Sigmoid colon (tissue), 7 donors: ENCODE data around the gene CDC42SE2. TPM values are rescaled to one million over a fixed set of nuclear protein-coding genes. Genes with fewer than 3 reads are reported as not detected.
"Not testable (repeated sequence)": the region's sequence is repeated elsewhere in the genome, so short reads cannot be mapped to it uniquely, and the experiment has no call there.

Source experiments
- DNase-seq: peaks from one replicate; pipeline ENCODE4 v3.0.0-alpha.2; 2019
- H3K27ac ChIP-seq, 4 donors: fragments of 200-600 bp; sonication (generic); one replicate each; pipeline ENCODE4 v1.5.1; 2016 to 2019; ENCODE audit warnings: mild to moderate bottlenecking in 1 of 4
- H3K27me3 ChIP-seq, 3 donors: fragments of 200-600 bp; sonication (generic); one replicate each; pipeline ENCODE4 v1.5.1; 2019; ENCODE audit warnings: mild to moderate bottlenecking in 1 of 3
- H3K36me3 ChIP-seq, 4 donors: fragments of 200-600 bp; sonication (generic); one replicate each; pipeline ENCODE4 v1.5.1; 2016 to 2019
- H3K4me1 ChIP-seq, 4 donors: fragments of 200-600 bp; sonication (generic); one replicate each; pipeline ENCODE4 v1.5.1; 2017 to 2019
- H3K4me3 ChIP-seq, 4 donors: fragments of 200-600 bp; sonication (generic); one replicate each; pipeline ENCODE4 v1.5.1; 2017 to 2019; ENCODE audit warnings: mild to moderate bottlenecking in 2 of 4, moderate library complexity in 1 of 4
- H3K9me3 ChIP-seq, 4 donors: fragments of 200-600 bp in 3 of 4; sonication (generic) in 3 of 4; one replicate each; pipeline versions ENCODE4 v1.5.1 to v1.6.1; 2013 to 2019
- CTCF ChIP-seq, 4 experiments: fragments of 450-650 bp in 3 of 4; fragments of 200-600 bp in 1 of 4; IDR thresholded peaks; one replicate each; pipeline ENCODE4 v1.5.1; 2016 to 2019; ENCODE audit warnings: antibody characterized with exemption in 4 of 4, mild to moderate bottlenecking in 3 of 4, moderate library complexity in 2 of 4
- EP300 ChIP-seq, 4 donors: sonication (generic); formaldehyde crosslinking; IDR thresholded peaks; one replicate each; pipeline ENCODE4 v1.6.1; 2017; ENCODE audit warnings: antibody characterized with exemption in 4 of 4
- POLR2A ChIP-seq, 2 donors: fragments of 450-650 bp; IDR thresholded peaks; one replicate each; pipeline ENCODE4 v1.6.1; 2016; ENCODE audit warnings: antibody characterized with exemption in 2 of 2, mild to moderate bottlenecking in 2 of 2, moderate library complexity in 2 of 2
- POLR2AphosphoS5 ChIP-seq, 4 donors: sonication (generic); formaldehyde crosslinking; IDR thresholded peaks; one replicate each; pipeline ENCODE4 v1.6.1; 2017; ENCODE audit warnings: antibody characterized with exemption in 4 of 4
- whole genome bisulfite sequencing, 2 donors: extraction: QIAGEN DNeasy Blood & Tissue Kit; methylation state at CpG; one replicate each; pipeline ENCODE4 v1.1.7; 2013; 5-methylcytosine and 5-hydroxymethylcytosine counted together
- intact Hi-C: fragments of 100-400 bp; cut with DNase I; formaldehyde crosslinking; loops from one replicate; pipeline ENCODE4 v1.15.1; 2023
- polyA plus RNA-seq, 3 donors: library from polyadenylated mRNA; stranded (reverse); fragments of 200-250 nt; gene quantifications; one replicate each; pipeline ENCODE4 v1.2.3, GENCODE V29; 2013
- total RNA-seq, 4 donors: library from RNA; depleted of rRNA; stranded (reverse); fragments of >200 nt; gene quantifications; one replicate each; pipeline ENCODE4 v1.1.0, GENCODE V29; 2016
- donor health status: healthy with polysubstance abuse.
- donor health status: Bipolar disorder and iron deficiency.
- donor health status: healthy.

Gene CDC42SE2
- total and polyA plus RNA-seq, 7 donors = 24.1 to 109 (median 33.2) TPM

- H3K4me1 ChIP-seq = peaks cover 0 to 28% (median 8%) of the 10 kb centered on the region in 4 donors
- DNase-seq = no peak
- peaks cover 0 to 25% (median 0%) of the 10 kb centered on the region in 4 donors for H3K36me3 ChIP-seq
- 44 to 69% methylated on average over 4 of the region's 4 CpGs for WGBS, 2 donors
- H3K27me3 ChIP-seq = no peaks in the 10 kb centered on the region
- H3K27ac ChIP-seq = peak overlapping the region in 1 of 4 donors; percentile 22
- H3K4me3 ChIP-seq = no peak overlapping the region
- no peaks in the 10 kb centered on the region for H3K9me3 ChIP-seq
- TF ChIP-seq POLR2A (IDR thresholded peaks at IDR 0.05) (no peak), POLR2AphosphoS5 (IDR thresholded peaks at IDR 0.05) (peak in 2 of 4 donors; percentile 31 to 32)
- intact Hi-C loops = no loop called here
Measured at GRCh38 chr5:131394128-131394527, 130.3 kb downstream of the CDC42SE2 start.

GRCh38 chr5:131396015-131396414, 132.2 kb downstream of the CDC42SE2 start:
- intact Hi-C loops = no loop called here
- WGBS, 2 donors = 83 to 89% methylated on average over 3 of the region's 3 CpGs
- Histone ChIP-seq H3K27me3 (no peaks in the 10 kb centered on the region), H3K36me3 (peaks cover 0 to 23% (median under 1%) of the 10 kb centered on the region in 4 donors), H3K27ac (no peak overlapping the region), H3K4me3 (no peak overlapping the region), H3K9me3 (no peaks in the 10 kb centered on the region), H3K4me1 (peaks cover 0 to 28% (median 8%) of the 10 kb centered on the region in 4 donors)
- TF ChIP-seq CTCF (IDR thresholded peaks at IDR 0.05) (no peak), POLR2A (IDR thresholded peaks at IDR 0.05) (no peak), EP300 (IDR thresholded peaks at IDR 0.05) (no peak), POLR2AphosphoS5 (IDR thresholded peaks at IDR 0.05) (no peak)
- no peak for DNase-seq

DNA sequence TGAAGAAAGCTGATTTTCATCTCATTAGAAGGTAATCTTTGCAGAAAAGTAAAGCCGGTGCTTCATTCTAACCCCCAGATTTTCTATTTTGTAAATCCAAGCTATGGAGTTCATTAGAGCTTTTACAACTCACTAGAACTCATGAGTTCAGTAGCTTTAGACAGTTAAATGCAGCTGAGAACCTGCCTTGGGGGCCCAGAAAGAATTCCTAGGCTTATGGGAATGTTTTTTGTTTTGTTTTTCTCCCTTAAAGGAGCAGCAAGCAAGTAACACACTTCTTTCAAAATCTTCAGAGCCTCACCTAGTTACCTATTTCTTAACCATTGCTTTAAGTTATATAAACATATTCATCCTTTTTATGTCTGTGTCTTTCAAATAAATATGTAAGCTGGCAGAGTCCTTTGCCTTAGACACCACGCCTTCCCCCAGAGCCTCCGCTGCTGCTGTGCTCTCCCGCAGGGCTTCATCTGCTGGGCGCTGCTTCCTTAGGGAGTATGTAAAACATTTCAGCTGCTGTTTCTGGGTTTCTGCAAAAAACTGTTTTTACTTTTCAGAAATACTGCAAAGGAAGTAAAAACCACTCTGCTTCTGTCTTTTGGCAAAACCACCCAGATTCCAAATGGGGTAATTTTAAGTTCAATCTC, 132.9 kb downstream of the CDC42SE2 start:
- TF ChIP-seq EP300 (IDR thresholded peaks at IDR 0.05) (no peak), POLR2AphosphoS5 (IDR thresholded peaks at IDR 0.05) (no peak), CTCF (IDR thresholded peaks at IDR 0.05) (no peak), POLR2A (IDR thresholded peaks at IDR 0.05) (no peak)
- 78 to 93% methylated on average over 5 of the region's 5 CpGs for WGBS, 2 donors
- intact Hi-C loops = no loop called here
- Histone ChIP-seq H3K36me3 (peaks cover 0 to 20% (median 1%) of the 10 kb centered on the region in 4 donors), H3K4me3 (no peak overlapping the region), H3K27me3 (no peaks in the 10 kb centered on the region), H3K9me3 (no peaks in the 10 kb centered on the region), H3K27ac (no peak overlapping the region), H3K4me1 (peaks cover 0 to 28% (median 8%) of the 10 kb centered on the region in 4 donors)
- DNase-seq = no peak

- H3K9me3 ChIP-seq, H3K27me3 ChIP-seq, intact Hi-C loops, DNase-seq, H3K4me3 ChIP-seq, H3K27ac ChIP-seq: not testable (repeated sequence)
- Histone ChIP-seq H3K36me3 (peaks cover 0 to 11% (median 1%) of the 10 kb centered on the region in 4 donors), H3K4me1 (peaks cover 0 to 18% (median 3%) of the 10 kb centered on the region in 4 donors)
- WGBS, 2 donors = 90 to 94% methylated on average over 6 of the region's 6 CpGs
Measured at GRCh38 chr5:131399007-131399406, 135.2 kb downstream of the CDC42SE2 start.

- WGBS, 2 donors = 96 to 98% methylated on average over 3 of the region's 3 CpGs
- peaks cover 0 to 11% (median 1%) of the 10 kb centered on the region in 4 donors for H3K36me3 ChIP-seq
Measured at GRCh38 chr5:131400585-131400984, 136.7 kb downstream of the CDC42SE2 start.

More at GRCh38 chr5:131400585-131400984, 136.7 kb downstream of the CDC42SE2 start:
- intact Hi-C loops = no loop called here
- H3K4me1 ChIP-seq = peaks cover 0 to 12% (median 2%) of the 10 kb centered on the region in 4 donors
- H3K4me3 ChIP-seq = no peak overlapping the region
- TF ChIP-seq EP300 (IDR thresholded peaks at IDR 0.05) (no peak), POLR2AphosphoS5 (IDR thresholded peaks at IDR 0.05) (no peak), POLR2A (IDR thresholded peaks at IDR 0.05) (no peak), CTCF (IDR thresholded peaks at IDR 0.05) (no peak)
- no peaks in the 10 kb centered on the region for H3K27me3 ChIP-seq
- H3K9me3 ChIP-seq = peaks cover 0 to 6% (median 4%) of the 10 kb centered on the region in 4 donors
- no peak for DNase-seq
- no peak overlapping the region for H3K27ac ChIP-seq
